T-helper 17 cell (primary cell): ENCODE measurements around the gene HUNK. TPM values are rescaled to one million over a fixed set of nuclear protein-coding genes. Genes with fewer than 3 reads are reported as not detected.

ENCODE experiments used
- ATAC-seq: fragments of 150-1000 bp; cut with Tn5 transposase; 2 replicates; pipeline ENCODE4 v1.10.0; 2021; ENCODE audit warnings: mild to moderate bottlenecking, moderate library complexity
- DNase-seq, 3 donors: peaks; one replicate each; pipeline versions ENCODE4 v3.0.0 to v3.0.0-alpha.2; 2020 to 2021
- H3K9me3 ChIP-seq: one replicate; pipeline ENCODE4 v1.7.0; 2013; ENCODE audit warnings: low read length, mild to moderate bottlenecking; ENCODE audit not compliant: control insufficient read depth, poor library complexity, severe bottlenecking
- H3K27ac Mint-ChIP-seq: one replicate; pipeline ENCODE4 v1.8.0; 2022; ENCODE audit warnings: mild to moderate bottlenecking, moderate library complexity, mixed read lengths
- H3K27me3 Mint-ChIP-seq: one replicate; pipeline ENCODE4 v1.8.0; 2022; ENCODE audit warnings: mixed read lengths
- H3K36me3 Mint-ChIP-seq: one replicate; pipeline ENCODE4 v1.8.0; 2022; ENCODE audit warnings: low read depth, mixed read lengths
- H3K4me1 Mint-ChIP-seq: one replicate; pipeline ENCODE4 v1.8.0; 2022; ENCODE audit warnings: mild to moderate bottlenecking, mixed read lengths
- H3K4me3 Mint-ChIP-seq: one replicate; pipeline ENCODE4 v1.8.0; 2022; ENCODE audit warnings: mild to moderate bottlenecking, moderate library complexity, mixed read lengths
- total RNA-seq, 4 donors: library from RNA in 2 of 4; stranded (reverse) in 2 of 4; gene quantifications; one replicate each; pipeline ENCODE4 v1.2.3 and lab custom pipeline; 2022 to 2026

Gene HUNK
- total RNA-seq = 1 to 10 TPM in 1 of 2 donors, under 1 TPM in 1; 0.81 to 1.3 TPM
- 0.23 to 0.75 reads per million in 2 donors for total RNA-seq (lab: John Stamatoyannopoulos, UW)

DNA sequence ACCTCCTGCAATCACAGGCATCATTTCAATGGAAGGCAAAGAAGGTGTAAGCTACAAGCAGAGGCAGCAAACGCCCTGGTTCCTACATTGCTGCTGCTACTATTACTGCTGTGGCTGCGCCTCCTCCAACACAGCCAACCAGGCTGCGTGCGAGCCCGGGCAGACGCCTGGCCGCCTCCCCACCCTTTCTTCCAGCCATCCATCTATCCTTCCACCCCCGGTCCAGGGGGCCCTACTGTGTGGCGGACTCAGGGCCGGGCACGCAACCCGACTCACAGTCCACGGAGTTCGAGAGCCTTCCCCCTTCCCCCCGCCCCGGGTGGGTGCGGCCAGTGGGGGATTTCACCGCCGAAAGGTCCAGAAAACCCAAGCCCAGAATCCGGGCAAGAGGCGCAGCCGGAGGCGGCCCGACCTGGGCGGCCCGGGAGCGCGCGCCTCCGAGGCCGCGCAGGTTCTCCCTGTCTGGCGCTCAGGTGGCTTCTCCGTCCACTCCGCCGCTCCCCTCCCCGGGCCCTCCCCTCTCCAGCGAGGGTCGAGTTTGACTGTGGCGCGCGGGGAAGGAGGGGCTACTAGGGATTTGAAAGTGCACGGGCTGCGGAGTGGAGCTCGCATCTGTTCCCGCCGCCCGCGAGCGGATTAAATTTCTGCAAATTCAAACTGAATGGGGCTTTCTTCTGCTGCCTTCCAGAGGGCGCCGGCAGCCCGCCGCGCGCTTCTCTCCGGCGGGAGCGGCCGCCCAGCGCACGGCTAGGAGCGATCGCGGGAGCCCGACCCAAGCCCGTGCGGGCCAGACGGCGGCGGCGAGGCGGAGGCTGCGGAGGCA, at the start of gene HUNK:
HUNK (plus strand) TSS at position 569 of the 823 bp plus-strand sequence. CDS start 655 bp downstream, outside the sequence.
- peaks cover 10% of the 10 kb centered on the region for H3K4me1 Mint-ChIP-seq
- H3K27ac Mint-ChIP-seq = no peak within 1 kb of the TSS
- peak within 1 kb of the TSS; percentile 88 for H3K4me3 Mint-ChIP-seq
- ATAC-seq = peak; percentile 57
- no peaks in the 10 kb centered on the region for H3K9me3 ChIP-seq
- peaks cover 48% of the 10 kb centered on the region for H3K27me3 Mint-ChIP-seq
- DNase-seq = no peak
- H3K36me3 Mint-ChIP-seq = no peaks in the 10 kb centered on the region

DNA sequence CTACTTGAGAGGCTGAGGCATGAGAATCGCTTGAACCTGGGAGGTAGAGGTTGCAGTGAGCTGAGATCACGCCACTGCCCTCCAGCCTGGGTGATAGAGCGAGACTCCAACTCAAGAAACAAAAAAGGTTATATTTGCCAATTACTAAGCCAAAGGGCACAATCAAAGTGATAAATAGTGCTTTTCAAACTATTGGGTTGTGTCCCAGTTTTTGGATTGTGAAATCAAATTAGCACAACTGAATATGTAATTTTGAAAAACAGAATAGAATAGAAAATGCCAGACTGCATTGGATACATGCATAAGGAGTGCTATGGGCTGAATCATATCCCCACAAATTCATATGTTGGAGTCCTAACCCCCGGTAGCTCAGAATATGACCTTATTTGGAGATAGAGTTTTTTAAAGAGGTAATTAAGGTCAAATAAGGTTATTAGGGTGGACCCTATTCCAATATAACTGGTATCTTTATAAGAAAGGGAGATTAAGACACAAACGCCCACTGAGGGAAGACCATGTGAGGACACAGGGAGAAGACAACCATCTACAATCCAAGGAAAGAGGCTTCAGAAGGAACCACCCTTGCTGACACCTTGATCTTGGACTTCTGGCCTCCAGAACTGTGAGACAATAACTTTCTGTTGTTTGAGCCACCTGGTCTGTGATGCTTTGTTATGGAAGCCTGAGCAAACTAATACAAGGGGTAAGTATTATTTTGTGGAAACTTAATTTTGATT, 42.9 kb upstream of the HUNK start:
- Mint-ChIP-seq H3K4me1 (no peaks in the 10 kb centered on the region), H3K36me3 (no peaks in the 10 kb centered on the region), H3K4me3 (no peak overlapping the region), H3K27me3 (peaks cover 7% of the 10 kb centered on the region), H3K27ac (no peak overlapping the region)
- ATAC-seq (no peak), DNase-seq (no peak)
- no peaks in the 10 kb centered on the region for H3K9me3 ChIP-seq

DNA sequence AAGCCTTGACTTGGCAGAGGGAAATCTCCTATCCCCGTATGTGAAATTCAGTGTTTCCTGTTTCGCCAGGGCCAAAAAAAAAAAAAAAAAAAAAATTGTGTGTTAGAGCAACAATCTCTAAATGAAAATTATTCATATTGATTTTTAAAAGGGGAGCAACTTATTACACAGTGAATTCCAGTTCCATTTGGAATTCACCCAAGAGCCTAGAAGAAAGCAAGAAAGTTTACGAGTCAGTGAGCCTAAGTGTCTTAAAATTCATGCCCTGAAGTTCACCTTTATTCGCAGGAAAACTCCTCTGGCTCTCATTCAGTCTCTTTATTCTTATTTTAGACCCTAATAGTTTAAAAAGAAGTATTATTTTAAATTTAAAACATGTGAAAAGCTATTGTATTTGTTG, 42.1 kb upstream of the HUNK start:
- H3K9me3 ChIP-seq = no peaks in the 10 kb centered on the region
- Mint-ChIP-seq H3K4me1 (no peaks in the 10 kb centered on the region), H3K4me3 (no peak overlapping the region), H3K36me3 (no peaks in the 10 kb centered on the region), H3K27me3 (peaks cover 7% of the 10 kb centered on the region), H3K27ac (no peak overlapping the region)
- no peak for ATAC-seq
- no peak for DNase-seq

DNA sequence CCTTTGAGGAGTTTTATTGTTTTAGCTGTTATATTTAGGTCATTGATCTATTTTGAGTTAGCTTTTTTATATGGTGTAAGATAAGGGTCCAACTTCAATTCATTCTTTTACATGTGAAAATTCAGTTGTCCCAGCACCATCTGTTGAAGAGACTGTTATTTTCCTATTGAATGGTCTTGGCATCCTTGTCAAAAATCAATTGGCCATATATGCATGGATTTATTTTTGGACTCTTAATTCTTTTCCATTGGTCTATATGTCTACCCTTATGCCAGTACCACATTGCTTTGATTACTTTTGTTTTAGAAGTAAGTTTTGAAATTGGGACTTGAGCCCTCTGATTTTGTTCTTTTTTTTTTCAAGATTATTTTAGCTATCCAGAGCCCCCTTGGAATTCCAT, 35.8 kb upstream of the HUNK start:
- DNase-seq = no peak
- H3K4me1 Mint-ChIP-seq = no peaks in the 10 kb centered on the region
- peaks cover 24% of the 10 kb centered on the region for H3K27me3 Mint-ChIP-seq
- H3K9me3 ChIP-seq = no peaks in the 10 kb centered on the region
- H3K4me3 Mint-ChIP-seq = no peak overlapping the region
- no peak overlapping the region for H3K27ac Mint-ChIP-seq
- no peak for ATAC-seq
- H3K36me3 Mint-ChIP-seq = no peaks in the 10 kb centered on the region

DNA sequence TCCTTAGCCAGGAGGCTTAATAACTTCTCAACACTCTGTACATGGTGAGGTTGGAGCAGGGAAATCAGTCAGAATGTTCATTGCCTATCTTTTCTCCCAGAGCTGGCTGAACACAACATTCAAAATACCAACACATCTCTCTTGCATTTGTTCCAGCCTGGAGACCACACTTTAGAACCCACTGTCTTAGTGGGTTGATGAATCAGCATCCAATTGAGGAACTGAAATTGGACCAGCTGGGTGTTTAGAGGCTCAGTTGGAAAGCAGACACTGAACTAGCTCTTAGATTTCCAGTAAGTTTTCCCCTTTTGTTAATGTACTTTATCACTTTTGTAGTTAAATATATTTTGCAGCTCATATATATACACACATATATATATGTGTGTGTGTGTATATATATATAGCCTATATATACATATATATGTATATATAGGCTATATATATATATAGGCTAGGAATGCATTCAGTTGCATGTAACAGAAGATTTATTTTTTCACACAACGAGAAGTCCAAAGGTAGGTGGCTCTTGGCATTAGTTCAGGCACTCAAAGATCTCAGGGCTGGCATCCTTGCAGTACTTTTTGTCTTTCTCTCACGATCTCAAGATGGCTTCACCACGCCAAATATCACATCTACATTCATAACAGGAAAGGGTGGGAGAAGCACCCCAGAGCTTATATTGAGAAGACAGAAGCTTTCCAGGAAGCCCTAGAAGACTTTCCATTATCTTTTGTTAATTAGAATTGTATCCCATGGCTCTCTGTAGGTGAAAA, 35.0 kb upstream of the HUNK start:
- no peaks in the 10 kb centered on the region for H3K36me3 Mint-ChIP-seq
- H3K4me3 Mint-ChIP-seq = no peak overlapping the region
- ATAC-seq (no peak), DNase-seq (no peak)
- no peak overlapping the region for H3K27ac Mint-ChIP-seq
- H3K4me1 Mint-ChIP-seq = no peaks in the 10 kb centered on the region
- H3K27me3 Mint-ChIP-seq = peaks cover 27% of the 10 kb centered on the region
- H3K9me3 ChIP-seq = no peaks in the 10 kb centered on the region

DNA sequence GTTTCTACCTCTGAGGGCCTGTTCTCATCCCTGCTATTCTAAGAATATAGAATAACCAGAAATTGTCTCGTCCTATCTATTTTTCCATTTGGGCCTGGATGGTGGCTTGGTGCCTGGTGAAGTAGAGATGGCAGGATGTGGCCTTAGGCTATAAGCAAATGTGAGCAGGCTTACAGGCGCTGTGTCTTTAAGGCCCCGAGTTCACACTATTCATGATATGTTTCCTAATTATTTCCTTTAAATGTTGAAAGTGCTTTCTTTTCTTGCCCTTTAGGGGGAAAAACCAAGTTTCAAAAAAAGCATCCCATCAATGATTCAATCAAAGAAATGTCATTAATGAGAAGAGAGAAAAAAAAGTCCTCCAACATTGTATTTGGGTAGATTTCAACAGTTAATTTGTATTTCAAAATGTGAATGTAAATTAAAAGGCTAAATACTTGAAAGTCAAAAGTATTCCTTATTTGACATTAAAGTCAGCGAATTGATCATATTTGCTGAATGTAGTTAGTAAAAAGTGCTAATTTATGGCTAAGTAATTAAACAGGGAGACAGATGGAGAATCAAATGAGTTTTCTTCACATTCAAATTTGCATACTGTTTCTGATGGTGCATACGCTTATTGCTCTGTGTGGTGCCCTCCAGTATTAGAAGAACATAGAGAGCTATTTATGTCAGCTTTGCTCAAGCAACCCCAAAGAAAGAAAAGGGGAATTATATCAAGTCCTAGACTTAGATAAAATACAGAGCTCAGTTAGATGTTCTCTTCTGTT, 34.0 kb upstream of the HUNK start:
- H3K9me3 ChIP-seq = no peaks in the 10 kb centered on the region
- H3K36me3 Mint-ChIP-seq = peaks cover 2% of the 10 kb centered on the region
- H3K4me3 Mint-ChIP-seq = no peak overlapping the region
- ATAC-seq = no peak
- H3K27ac Mint-ChIP-seq = no peak overlapping the region
- H3K27me3 Mint-ChIP-seq = peaks cover 21% of the 10 kb centered on the region
- DNase-seq = no peak
- no peaks in the 10 kb centered on the region for H3K4me1 Mint-ChIP-seq

DNA sequence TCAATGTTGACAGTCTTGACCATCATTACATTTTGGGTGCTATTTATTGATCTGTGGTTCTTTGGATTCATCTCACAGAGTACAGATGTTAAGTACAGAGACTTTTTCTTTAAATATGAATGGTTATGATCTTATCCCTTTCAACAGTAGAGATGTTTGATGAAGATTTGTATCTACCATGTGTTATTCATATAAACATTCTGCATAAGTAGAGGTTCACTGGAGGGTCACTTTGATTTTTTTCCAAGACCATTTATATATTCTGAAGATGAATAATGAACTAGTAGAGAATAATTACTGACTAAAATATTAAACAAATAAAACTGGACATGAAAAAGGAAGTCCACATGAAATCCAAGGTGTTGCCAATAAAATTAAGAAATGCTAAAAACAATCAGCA, 28.6 kb upstream of the HUNK start:
- no peaks in the 10 kb centered on the region for H3K9me3 ChIP-seq
- no peak overlapping the region for H3K4me3 Mint-ChIP-seq
- H3K4me1 Mint-ChIP-seq = no peaks in the 10 kb centered on the region
- peaks cover 51% of the 10 kb centered on the region for H3K27me3 Mint-ChIP-seq
- ATAC-seq (no peak), DNase-seq (no peak)
- peaks cover 2% of the 10 kb centered on the region for H3K36me3 Mint-ChIP-seq
- H3K27ac Mint-ChIP-seq = no peak overlapping the region

DNA sequence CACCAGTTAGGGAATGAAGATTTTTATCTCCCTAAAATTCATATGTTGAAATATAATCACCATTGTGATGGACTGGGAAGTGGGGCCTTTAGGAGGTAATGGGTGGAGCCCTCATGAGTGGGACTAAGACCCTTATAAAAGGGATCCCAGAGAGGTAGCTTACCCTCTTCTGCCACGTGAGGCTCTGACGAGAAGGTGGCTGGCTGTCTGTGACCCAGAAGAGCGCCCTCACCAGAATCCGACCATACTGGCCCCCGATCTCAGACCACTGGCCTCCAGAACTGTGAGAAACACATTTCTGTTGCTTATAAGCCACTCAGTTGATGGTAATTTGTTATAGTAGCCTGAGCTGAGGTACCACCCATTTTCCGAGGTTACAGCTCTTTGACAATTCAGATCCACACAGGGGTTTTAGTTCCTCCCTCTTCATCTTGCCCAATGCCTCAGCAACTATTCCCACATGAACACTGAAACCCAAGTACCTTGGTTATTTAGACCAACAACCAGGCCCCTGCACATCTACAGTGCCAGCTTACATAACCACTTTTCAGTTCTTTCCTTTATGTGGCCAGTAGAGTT, 27.6 kb upstream of the HUNK start:
- no peak for ATAC-seq
- H3K4me3 Mint-ChIP-seq = no peak overlapping the region

DNA sequence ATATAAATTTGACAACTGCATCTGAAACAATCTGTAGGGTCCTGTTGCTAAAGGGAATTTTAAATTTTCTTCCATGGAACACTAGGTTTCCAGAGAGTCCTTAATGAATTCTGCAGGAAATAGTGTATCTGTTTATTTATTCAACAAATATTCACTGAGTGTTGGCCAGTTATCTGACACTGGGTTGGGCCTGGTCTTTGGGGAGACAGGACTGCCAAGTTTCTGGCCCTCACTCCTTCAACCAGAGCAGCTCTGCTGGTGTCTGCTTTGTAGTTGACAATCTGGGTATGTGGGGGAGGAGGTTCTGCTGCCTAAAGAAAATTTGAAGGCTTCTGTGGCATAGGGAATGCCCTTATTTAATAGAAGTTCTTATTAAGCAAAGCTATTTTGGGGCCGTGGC, 26.1 kb upstream of the HUNK start:
- Mint-ChIP-seq H3K4me1 (no peaks in the 10 kb centered on the region), H3K27ac (no peak overlapping the region), H3K27me3 (peaks cover 49% of the 10 kb centered on the region), H3K36me3 (peaks cover 2% of the 10 kb centered on the region), H3K4me3 (no peak overlapping the region)
- ATAC-seq (no peak), DNase-seq (no peak)
- H3K9me3 ChIP-seq = no peaks in the 10 kb centered on the region

More for the DNA sequence above, 27.6 kb upstream of the HUNK start:
- H3K9me3 ChIP-seq = no peaks in the 10 kb centered on the region
- H3K27me3 Mint-ChIP-seq = peaks cover 48% of the 10 kb centered on the region
- peaks cover 2% of the 10 kb centered on the region for H3K36me3 Mint-ChIP-seq
- H3K4me1 Mint-ChIP-seq = no peaks in the 10 kb centered on the region
- no peak for DNase-seq
- H3K27ac Mint-ChIP-seq = no peak overlapping the region

DNA sequence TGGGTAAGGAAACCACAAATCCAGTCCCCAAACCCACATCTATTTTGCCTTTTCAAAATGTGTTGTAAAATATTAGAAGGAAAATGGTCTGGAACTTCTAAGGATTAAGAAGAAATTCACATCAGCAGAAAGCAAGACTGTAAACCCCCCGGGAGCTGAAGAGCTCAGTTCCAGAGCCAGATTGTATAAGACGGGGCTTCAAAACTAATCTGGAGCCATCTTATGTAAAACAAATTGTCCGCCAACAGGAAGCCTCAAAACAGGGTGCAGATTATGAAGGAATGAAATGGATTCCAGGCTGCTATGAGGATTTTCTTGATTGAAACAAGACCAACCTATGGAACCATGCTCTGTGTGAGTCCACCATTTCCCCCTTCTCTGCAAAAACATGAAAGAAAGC, 25.1 kb upstream of the HUNK start:
- peaks cover 43% of the 10 kb centered on the region for H3K27me3 Mint-ChIP-seq
- no peak for ATAC-seq
- H3K36me3 Mint-ChIP-seq = peaks cover 2% of the 10 kb centered on the region

DNA sequence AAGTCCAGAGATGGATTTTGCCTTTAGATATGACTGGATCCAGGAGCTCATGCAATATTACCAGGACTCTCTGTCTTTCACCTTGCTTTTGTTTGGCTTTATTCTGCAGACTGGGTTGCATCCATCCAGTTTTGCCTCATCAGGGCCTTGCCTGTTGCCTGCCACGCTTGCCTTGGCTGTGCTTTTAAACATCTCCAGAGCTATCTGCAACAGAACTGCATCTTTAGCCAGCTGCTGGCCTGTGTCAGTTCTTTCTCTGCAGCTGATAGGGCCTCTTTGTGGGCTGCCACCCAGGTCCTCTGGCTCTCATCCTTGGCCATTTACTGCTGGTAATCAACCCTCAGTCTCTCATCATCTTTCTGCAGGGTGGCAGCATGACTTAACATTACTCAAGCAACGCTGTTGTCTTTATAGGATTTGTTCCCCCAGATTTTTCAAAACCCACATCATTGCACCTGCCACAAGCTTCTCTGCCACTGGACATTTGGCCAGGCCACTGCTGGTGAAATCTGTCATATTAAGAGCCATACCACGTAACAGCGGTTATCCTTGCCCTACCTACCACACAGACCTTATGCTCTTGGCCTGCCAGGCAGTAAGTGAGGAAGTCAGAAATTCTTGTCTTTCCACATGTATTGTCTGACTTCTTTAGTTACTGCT, 24.4 kb upstream of the HUNK start:
- H3K9me3 ChIP-seq = no peaks in the 10 kb centered on the region
- Mint-ChIP-seq H3K4me3 (no peak overlapping the region), H3K27ac (no peak overlapping the region), H3K36me3 (peaks cover 1% of the 10 kb centered on the region), H3K4me1 (no peaks in the 10 kb centered on the region), H3K27me3 (peaks cover 43% of the 10 kb centered on the region)
- DNase-seq = no peak
- no peak for ATAC-seq

More for the DNA sequence above, 25.1 kb upstream of the HUNK start:
- H3K9me3 ChIP-seq = no peaks in the 10 kb centered on the region
- Mint-ChIP-seq H3K27ac (no peak overlapping the region), H3K4me3 (no peak overlapping the region), H3K4me1 (no peaks in the 10 kb centered on the region)
- DNase-seq = no peak

DNA sequence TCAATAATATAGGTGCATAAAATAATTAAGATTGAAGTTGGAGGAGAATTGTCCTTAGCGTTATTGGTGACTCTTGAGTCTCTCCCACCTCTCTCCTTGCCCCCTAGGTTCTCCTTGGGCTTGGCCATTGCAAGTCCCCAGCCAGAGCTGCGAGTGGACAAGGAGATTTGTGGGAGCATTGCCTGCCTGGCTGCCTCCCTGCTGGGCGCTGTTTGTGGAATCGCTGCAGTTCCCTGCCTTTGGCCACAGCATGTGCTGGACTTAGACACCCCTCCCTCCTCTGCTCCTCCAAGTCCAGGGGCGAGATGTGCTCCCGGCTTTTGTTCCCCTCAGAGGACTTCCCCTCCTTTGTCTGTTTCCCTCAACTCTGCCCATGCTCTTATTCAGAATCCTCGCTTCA, 21.9 kb upstream of the HUNK start:
- no peak for ATAC-seq
- no peaks in the 10 kb centered on the region for H3K4me1 Mint-ChIP-seq

More for the DNA sequence above, 21.9 kb upstream of the HUNK start:
- H3K4me3 Mint-ChIP-seq = no peak overlapping the region
- H3K36me3 Mint-ChIP-seq = no peaks in the 10 kb centered on the region
- DNase-seq = no peak
- no peaks in the 10 kb centered on the region for H3K9me3 ChIP-seq
- H3K27me3 Mint-ChIP-seq = peaks cover 38% of the 10 kb centered on the region
- no peak overlapping the region for H3K27ac Mint-ChIP-seq
